D341Med (cell line): ENCODE data around the gene SLC4A11.
"Not testable (repeated sequence)": the region's sequence is repeated elsewhere in the genome, so short reads cannot be mapped to it uniquely, and the experiment has no call there.

ENCODE experiments used
- DNase-seq: peaks from one replicate; pipeline ENCODE4 v3.0.0; 2012; ENCODE audit warnings: low spot score

SLC4A11 gene

DNA sequence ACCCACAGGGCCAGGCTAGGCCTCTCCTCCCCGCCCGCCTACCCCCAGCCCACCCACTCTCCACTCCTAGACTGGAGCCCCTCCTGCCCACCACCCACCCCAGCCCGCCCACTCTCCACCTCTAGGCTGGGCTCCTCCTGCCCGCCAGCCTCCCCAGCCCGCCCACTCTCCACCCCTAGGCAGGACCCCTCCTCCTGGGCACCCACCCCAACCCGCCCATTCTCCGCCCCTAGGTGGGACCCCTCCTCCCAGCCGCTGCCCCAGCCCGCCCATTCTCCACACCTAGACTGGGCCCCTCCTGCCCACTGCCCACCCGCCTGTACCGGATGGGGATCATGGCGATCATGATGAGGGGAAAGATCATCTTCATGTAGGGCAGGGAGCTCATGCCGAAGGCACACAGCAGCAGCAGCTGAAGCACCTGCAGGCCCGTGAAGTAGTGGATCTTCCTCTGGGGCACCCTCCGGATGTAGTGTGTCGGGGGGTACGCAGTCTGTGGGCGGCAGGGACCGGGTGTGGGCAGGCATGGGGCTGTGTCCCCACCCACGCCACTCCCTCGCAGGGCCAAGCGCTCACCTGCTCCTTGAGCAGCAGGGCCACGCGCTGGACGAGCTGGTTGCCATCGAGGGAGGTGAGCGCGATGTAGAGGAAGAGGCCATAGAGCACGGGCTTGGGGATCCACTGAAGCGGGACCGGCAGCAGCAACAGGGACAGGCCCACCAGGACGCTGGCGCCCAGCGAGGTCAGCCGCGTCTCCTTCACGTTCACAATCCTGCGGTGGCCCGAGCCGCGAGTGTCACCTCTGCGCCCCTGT, 10.8 kb downstream of the SLC4A11 start:
- no peak for DNase-seq

GRCh38 chr20:3227506-3227905, 11.5 kb downstream of the SLC4A11 start:
- no peak for DNase-seq

DNA sequence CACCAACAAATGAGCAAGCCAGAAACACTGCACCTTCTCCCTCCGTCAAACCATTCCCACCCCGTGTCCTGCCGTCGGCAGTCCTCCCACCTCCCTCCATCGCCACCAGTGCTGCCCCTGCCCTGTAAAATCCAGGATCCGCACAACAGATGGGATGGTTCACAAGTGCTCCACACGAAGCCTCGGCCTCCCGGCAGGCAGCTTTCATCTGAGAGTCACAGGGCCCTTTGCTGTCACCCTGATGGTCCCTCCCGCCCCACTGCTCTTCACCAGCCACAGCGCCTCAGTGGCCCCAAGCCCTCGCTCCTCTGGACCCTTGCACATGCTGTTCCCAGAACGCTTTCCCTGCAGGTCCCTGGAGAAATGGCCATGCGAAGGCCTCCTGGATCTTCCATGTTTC, 12.1 kb downstream of the SLC4A11 start:
- DNase-seq: no peak

GRCh38 chr20:3226093-3226492, 12.9 kb downstream of the SLC4A11 start:
- DNase-seq: no peak

- no peak for DNase-seq
These were observed 14.1 kb downstream of the SLC4A11 start for GRCh38 chr20:3224681-3225421.

DNA sequence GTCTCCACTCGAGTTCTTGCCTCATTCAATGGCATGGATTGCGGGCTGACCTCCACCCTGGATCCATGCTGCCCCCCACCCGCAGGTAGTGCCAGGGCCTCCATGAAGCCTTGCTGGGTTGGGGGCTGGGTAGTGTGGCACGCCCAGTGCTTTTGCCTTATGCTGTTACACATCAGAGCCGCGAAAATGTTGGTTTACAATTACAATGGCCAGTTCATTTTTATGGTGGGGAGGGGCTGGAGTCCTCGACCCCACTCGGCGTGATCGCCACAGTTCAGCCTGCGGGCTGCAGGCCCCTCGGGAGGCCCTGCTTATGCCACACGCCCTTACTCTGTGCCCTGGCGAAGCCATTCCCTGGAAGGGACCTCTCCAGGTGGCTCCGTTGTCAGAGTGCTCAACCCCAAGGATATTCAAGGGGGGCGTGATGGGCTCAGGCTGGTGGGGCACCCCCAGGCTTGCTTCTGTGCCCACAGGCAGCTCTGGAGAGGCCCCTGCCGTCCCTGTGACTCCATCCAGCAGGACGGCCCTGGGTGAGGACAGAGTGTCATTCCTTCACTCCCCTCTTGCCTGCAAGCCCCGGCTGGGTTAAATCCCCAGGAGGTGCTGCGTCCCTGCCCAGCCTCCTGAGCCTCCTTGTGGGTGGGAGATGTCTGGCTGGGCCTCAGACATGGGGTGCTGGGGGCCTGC, 14.9 kb downstream of the SLC4A11 start:
- no peak for DNase-seq

DNA sequence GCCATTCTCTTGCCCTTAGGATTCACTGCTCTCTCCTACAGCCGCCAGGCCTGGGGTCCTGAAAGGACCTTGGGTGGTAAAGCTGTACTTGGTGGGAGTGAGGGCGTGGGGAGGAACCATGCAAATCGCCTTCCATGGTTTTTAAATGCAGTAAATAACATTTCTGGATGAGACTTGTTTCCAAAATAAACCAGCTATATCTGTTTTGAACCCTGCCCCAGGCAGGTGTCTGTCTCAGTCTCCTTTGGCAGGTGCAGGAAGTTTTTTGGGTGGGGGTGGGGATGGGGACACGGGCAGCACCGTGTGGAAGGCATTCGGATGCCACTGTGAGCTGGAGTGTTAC, 15.4 kb downstream of the SLC4A11 start:
- DNase-seq: no peak

- DNase-seq: no peak
These were observed 16.1 kb downstream of the SLC4A11 start for GRCh38 chr20:3222635-3223600.

DNA sequence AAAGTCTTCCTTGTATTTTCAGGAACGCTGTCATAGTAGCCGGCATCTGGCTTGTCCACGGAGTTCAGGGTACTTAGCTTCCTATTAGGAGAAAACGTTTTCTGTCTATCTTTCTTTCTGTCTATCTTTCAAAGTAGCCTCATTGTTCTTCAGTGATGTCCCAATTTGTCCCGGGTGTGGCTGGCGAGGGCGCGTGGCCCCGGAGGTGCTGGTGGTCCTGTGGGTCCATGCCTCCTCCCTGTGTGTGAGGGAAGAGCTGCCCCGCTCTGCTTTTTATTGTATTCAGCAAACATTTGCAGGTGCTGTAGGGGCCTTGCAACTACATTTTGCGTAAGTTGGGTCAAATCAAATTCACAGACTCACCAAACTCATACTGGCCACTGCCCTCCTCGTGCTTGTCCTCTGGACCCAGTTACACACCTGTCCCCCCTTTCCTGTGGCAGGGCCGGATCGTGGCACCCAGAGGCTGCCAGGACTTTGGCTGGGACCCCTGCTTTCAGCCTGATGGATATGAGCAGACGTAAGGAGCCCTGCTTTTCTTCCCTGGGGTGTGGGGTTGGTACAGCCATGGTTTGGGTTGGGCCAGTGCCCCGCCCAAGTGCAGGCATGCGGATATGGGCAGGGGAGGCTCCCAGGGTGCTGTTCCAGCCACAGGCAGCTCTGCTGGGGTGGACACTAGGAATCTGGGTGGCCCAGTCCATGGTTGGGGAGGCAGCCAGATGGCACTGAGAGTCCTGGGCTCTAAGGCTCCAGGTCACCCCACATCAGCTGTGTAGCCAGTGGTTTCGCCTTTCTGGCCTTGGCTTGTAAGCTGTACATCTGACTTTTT, 17.4 kb downstream of the SLC4A11 start:
- no peak for DNase-seq

DNA sequence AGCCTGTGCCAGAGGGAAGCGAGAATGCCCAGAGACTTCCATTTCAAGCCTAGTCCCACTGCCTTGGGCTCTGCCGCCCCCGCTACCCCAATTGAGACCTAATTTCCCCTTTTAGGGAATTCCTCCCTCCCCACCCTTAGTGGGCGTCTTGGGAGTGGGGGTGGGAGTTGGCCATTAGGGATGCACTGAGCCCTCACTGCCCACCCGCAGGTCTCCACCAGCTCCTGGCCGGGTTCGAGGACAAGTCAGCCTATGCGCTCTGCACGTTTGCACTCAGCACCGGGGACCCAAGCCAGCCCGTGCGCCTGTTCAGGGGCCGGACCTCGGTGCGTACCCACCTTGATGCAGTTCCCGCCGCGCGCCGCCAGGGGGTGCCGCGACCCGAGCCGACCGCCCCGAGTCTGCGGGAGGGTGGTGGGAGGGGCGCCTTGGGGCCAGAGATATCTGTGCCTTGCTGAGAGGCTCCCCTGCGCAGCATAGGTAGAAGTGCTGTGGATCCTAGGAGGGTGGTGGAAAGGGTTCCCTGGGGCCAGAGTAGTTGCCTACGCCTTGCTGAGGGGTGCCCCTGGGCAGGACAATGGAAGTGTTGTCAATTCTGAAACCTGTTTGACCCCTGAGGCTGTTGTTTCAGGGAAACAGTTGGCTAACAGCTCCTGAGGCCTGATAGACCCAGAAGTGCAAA, 20.5 kb downstream of the SLC4A11 start:
- peak; percentile 94 for DNase-seq

- DNase-seq: not testable (repeated sequence)
These were observed 23.6 kb downstream of the SLC4A11 start for GRCh38 chr20:3215359-3215917.

DNA sequence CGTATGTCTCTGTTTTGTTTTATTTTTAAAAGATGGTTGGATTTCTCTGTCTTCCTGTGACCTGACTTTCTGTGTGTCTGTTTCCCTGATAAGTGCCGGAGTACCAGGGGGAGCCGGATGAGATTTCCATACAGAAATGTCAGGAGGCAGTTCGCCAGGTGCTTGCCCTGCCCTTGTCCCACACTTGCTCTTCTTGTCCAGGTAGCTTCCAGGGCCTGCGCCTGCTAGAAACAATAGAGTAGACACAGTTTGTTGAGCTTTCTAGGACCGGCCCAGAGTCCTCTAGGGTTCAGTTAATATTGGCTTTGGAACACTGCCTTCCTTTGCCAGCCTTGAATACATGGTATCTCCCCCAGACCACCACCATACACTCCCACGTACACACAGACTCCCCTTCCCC, 25.8 kb downstream of the SLC4A11 start:
- DNase-seq: no peak

GRCh38 chr20:3210346-3210745, 28.6 kb downstream of the SLC4A11 start:
- no peak for DNase-seq

- DNase-seq: no peak
These were observed 29.1 kb downstream of the SLC4A11 start for GRCh38 chr20:3209946-3210317.

DNA sequence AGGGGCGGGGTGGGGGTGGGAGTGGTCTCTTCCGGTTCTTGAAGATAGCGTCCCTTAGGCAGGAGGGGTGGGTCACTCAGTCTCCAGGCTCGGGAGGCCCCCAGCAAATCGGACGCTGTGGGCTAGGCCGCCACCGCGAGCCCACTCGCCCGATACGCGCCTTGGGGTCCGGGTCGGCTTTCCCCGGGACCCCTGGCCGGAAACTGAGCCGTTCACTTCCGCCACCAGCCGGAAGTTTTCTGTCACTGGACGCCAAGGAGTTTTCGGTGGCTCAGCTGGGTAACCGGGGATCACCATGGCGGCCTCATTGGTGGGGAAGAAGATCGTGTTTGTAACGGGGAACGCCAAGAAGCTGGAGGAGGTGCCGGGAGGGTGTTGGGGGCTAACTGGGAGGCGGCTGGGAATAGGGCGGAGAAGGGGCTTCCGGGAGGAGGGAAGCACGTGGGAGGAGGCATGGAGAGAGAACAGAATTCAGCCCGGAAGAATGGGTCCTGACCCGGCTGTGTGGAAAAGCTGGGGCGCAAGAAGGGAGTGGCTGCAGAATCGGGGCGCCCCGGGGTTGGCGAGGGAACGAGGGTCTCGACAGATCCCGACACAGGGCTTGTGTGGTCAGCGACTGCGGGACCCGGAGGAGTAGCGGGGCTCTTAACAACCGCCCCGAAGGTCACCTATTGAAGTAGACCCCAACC, 29.6 kb downstream of the SLC4A11 start, which contains the start of gene ITPA:
Gene ITPA (plus strand): TSS at position 242 of the 689 bp plus-strand sequence. CDS start 54 bp downstream, at position 296.
- peak; percentile 87 for DNase-seq

- no peak for DNase-seq
These were observed 30.2 kb downstream of the SLC4A11 start for GRCh38 chr20:3208786-3209256.

GRCh38 chr20:3204124-3204794, 34.7 kb downstream of the SLC4A11 start, which contains the start of gene DDRGK1:
Gene DDRGK1 (minus strand): TSS chr20:3204682. CDS start chr20:3204627, 55 bp downstream.
- peak; percentile 96 for DNase-seq
